Adrenal gland (tissue), 5 donors: ENCODE data around the gene RASGRF2.

Experiments used
- CTCF ChIP-seq, 6 experiments: fragments of 450-650 bp in 4 of 6; fragments of 200-600 bp in 2 of 6; sonication (generic) in 1 of 6; IDR thresholded peaks; 1 replicate in 5 of 6; 2 replicates in 1 of 6; pipeline versions ENCODE4 v1.5.1 to v1.8.0; 2016 to 2021; ENCODE audit warnings: antibody characterized with exemption in 6 of 6, mild to moderate bottlenecking in 2 of 6, moderate library complexity in 1 of 6
- POLR2A ChIP-seq, 2 donors: fragments of 450-650 bp; IDR thresholded peaks; one replicate each; pipeline ENCODE4 v1.6.1; 2017; ENCODE audit warnings: antibody characterized with exemption in 2 of 2, mild to moderate bottlenecking in 2 of 2, moderate library complexity in 1 of 2
- donor health status: DM: no; HTN: no; CAD: no.

- TF ChIP-seq CTCF (IDR thresholded peaks at IDR 0.05) (no peak), POLR2A (IDR thresholded peaks at IDR 0.05) (no peak)
Measured at GRCh38 chr5:81095835-81096234, 135.7 kb downstream of the RASGRF2 start.
